ENCODE data around the gene SLC25A47.
"Not testable (repeated sequence)": the region's sequence is repeated elsewhere in the genome, so short reads cannot be mapped to it uniquely, and the experiment has no call there.

The SLC25A47 gene

DNA sequence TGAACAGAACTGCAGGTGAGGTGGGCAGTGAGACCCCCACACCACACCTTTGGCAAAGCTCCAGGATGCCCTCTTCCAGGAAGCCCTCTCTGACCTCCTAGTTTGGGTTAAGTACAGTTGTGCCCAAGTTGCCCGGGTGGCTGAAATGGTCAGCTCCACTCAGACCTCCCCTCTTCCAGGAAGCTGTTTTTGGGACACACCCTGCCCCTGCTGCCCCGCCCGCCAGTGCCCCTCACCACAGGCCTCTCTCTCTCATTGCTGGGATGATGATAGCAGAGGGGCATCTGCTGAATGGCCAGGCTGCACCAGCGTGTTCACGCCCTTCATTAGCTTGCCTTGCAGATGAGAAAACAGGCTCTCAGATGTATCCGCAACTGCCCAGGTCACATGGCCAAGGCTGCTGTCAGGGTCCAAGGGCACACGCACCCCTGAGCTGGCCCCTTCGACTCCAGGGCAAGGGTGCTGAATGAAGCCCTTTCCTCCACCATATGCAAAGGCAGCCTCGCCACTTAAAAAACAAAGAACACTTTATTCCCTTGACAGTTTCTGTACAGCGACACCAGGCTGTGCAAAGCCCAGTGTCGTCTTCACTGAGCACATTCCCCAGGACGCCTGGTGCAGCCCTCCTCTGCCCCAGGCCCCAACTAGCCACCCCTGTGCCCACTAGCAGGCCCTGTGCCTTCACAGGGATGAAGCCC, 32.4 kb upstream of the SLC25A47 start:
- no peak for DNase-seq (ENCODE audit: low spot score)

DNA sequence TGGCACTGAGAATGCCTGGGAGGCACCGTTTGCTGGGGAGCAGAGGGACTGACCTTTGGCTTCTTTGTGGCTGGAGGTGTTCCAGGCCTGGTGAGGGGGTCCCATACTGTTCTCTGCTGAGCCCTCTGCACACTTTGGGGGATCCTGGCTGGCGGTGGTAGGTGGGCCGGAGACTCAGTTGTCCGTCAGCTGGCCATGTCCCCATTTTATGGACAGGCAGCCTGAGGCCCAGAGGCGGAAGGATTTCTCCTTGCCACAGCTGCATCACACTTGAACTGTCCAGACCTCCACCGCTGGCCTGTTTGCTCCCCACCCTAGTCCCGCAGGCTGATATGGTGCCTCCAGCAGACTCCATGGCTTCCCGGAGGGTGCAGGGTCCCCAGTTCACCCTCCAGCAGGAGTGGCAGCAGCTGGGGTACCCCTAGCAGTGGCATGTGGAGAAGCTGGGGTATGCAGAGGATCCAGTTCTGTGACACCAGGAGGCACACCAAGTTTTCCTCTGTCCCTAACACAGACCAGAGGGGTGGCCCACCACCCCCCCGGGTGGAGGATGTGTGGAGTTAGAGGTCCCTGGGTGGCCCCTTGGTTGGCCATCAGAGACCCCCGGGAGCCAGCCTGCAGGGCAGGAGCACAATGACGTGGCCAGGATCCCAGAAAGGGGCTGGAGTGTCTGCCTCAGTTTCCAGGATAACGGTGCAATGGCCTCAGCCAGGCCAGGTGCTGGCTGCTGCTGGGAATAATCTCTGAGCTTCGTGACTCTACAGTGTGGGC, 31.6 kb upstream of the SLC25A47 start:
- no peak for DNase-seq (ENCODE audit: low spot score)

GRCh38 chr14:100292301-100292775, 30.8 kb upstream of the SLC25A47 start:
- no peak for DNase-seq (ENCODE audit: low spot score)

DNA sequence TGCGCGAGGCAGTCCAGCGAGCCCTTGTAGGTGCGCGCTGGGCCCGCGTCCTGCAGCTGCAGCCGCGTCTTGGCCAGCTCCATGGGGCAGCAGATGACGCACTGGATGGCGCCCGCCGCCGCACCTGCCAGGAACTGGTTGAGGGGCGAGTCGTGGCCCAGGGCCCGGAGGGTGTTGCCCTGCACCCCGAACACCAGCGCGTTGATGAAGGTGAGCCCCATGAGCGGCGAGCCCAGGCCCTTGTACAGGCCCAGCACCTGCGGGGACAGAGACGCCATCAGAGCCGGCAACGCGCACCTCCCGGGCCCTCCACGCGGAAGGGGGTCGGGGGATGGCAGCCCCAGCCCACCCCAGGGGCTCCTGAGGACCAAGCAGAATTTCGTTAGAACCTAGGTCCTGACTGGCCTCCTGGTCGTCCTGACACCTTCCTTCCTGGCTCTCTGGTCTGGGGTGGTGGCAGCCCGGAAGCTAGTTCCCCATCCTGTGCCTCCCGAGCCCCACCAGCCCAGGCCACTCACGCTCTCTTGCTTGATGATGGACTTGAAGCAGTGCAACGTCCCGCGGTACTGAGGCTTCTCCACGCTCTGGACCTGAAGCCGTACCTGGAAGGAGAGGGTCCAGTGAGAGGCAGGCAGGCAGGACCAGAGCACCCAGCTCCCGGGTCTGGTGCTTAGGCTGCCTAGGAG, 30.2 kb upstream of the SLC25A47 start:
- no peak for DNase-seq (ENCODE audit: low spot score)

DNA sequence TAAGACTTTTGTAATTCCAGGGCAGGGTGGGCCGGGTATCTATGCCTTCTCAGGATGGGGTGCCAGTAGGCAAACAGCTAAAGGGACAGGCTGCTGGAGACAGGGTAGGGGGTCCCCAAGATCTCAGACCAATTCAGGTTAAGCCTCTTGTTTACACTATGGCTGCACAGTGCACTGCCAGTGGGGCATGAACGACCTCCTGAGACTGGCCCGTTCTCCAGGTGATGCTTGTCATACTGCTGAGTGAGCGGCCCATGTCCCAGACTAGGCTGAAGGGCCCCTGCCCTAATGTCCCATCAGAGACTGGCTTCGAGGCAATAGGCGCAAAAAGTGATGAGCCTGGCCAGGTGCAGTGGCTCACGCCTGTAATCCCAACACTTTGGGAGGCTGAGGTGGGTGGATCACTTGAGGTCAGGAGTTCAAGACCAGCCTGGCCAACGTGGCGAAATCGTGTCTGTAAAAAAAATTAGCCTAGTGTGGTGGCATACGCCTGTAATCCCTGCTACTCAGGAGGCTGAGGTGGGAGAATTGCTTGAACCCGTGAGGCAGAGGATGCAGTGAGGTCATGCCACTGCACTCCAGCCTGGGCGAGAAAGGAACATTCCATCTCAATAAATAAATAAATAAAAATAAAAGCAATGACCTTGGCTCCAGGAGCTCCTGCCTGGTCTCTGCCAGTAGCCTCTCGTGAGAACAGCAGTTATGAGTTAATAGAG, 29.5 kb upstream of the SLC25A47 start:
- no peak for DNase-seq (ENCODE audit: low spot score)

DNA sequence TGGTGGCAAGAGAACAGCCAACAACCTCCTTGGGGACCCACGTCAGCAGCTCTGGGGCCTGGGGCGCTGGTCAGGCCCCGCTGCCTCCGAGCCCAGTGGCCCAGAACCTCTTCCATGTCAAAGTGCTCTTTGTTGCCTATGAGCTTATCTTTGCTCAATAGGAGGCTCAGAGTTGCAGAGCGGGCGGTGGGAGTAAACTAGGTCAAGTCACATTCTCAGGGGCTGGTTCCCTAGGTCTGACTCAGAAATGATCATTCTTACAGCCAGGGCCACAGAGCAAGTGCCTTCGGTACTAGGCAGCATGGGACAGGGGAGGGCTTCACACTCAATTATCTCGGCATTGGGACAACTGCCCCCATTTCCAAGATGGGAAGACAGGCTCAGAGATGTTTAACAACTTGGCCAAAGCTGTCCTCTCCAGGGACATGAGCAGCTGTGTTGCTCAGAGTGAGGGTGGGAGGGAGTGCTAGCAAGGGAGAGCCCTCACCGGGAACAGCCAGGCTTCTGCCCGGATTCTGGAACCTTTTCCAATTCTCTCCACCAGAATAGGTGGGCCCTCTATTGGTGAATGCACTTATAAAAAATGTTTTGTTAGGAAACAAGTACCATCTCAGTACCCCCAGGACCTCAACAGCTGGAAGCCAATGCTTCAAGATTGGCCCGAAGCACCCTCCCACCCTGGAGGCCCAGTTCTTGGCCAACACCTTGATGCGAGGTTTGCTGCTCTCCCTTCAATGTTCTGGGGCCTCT, 28.8 kb upstream of the SLC25A47 start:
- no peak for DNase-seq (ENCODE audit: low spot score)

DNA sequence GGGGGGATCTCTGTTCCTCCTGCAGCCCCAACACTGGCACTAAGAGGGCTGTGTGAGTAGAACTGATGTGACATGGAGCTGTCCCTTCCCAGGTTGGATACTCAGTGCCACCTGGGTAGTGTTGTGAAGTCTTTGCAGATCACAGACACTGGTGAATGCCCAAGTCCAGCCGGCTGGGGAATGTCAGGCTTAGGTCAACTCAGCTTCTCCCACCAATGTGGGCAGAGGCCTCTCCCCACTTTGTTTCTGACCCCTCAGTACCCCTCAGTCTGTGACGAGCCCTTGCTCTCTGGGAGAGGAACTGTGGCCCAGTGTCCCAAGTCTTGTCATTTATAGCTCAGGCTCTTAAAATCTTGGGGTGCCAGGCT, 28.2 kb upstream of the SLC25A47 start:
- no peak for DNase-seq (ENCODE audit: low spot score)

GRCh38 chr14:100295376-100296105, 27.6 kb upstream of the SLC25A47 start:
- DNase-seq (ENCODE audit: low spot score) = no peak

GRCh38 chr14:100296106-100296651, 27.0 kb upstream of the SLC25A47 start:
- DNase-seq (ENCODE audit: low spot score) = no peak

- DNase-seq (ENCODE audit: low spot score) = not testable (repeated sequence)
Measured at GRCh38 chr14:100296729-100297128, 26.4 kb upstream of the SLC25A47 start.

- DNase-seq (ENCODE audit: low spot score) = no peak
Measured at GRCh38 chr14:100297320-100298300, 25.5 kb upstream of the SLC25A47 start.

DNA sequence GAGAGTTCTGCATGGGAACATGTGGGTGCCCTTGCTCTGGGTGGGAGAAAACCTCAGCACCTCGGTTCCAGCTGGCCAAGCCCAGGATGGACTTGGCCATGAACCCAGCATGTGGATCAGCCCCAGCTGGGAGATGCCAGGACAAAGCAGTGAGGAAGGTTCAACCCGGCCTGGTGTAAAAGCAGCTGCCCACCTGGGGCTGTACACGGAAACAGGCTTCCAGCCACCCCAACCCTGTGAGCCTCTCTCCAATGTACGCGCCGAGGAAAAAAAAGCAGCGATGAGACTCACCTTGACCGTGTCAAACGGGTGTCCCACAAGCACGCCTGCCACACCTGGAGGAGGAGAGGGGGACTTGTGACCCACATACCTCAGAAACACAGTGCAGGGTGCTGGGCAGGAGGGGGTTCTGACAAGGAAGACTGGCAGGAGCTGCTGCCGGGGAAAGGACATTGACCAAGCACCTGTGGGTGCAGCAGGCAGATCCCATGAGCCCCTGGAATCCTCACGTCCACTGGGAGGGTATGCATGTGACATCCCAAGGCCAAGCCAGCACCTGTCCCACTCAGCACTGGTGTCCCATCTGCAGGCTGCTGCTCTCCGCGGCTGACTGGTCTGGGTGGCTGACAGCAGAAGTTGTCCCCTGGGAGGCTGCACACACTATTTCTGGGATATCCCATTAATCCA, 24.4 kb upstream of the SLC25A47 start:
- DNase-seq (ENCODE audit: low spot score) = no peak

DNA sequence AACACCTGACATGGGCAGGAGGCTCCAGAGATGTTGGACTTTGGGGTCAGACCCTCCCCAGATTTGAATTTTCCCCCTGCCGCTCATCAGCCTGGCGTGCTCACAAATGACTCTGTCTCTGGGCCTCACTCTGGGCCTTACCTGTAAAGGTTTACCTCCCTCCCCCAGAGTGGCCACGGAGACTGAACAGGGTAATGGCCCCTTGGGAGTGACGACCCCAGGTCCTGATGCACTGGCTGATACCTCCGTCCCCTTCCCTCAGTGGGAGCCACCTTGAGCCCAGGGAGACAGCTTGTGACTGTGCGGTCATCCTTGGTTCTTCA, 23.9 kb upstream of the SLC25A47 start:
- DNase-seq (ENCODE audit: low spot score) = no peak

DNA sequence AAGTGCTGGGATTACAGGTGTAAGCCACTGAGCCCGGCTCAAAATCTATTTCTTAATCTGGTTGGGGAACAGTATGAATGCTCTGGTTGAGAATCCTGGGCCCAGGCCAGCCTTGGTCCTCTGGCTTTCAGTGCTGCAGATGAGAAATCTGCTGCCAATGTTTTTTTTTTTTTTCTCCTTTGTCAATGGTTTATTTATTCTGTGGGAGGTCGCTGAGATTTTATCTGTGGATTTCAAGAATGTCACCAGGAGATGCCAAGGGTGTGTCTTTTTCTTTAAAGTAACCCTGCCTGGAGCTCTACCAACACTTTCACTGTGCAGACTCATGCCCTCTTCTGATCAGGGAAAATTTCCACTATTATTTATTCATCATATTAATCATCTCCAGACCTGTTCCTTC, 20.5 kb upstream of the SLC25A47 start:
- no peak for DNase-seq (ENCODE audit: low spot score)

GRCh38 chr14:100303179-100303578, 20.0 kb upstream of the SLC25A47 start:
- DNase-seq (ENCODE audit: low spot score) = no peak

GRCh38 chr14:100303925-100304324, 19.2 kb upstream of the SLC25A47 start:
- DNase-seq (ENCODE audit: low spot score) = no peak

- DNase-seq (ENCODE audit: low spot score) = no peak
Measured at GRCh38 chr14:100304825-100305323, 18.3 kb upstream of the SLC25A47 start.

DNA sequence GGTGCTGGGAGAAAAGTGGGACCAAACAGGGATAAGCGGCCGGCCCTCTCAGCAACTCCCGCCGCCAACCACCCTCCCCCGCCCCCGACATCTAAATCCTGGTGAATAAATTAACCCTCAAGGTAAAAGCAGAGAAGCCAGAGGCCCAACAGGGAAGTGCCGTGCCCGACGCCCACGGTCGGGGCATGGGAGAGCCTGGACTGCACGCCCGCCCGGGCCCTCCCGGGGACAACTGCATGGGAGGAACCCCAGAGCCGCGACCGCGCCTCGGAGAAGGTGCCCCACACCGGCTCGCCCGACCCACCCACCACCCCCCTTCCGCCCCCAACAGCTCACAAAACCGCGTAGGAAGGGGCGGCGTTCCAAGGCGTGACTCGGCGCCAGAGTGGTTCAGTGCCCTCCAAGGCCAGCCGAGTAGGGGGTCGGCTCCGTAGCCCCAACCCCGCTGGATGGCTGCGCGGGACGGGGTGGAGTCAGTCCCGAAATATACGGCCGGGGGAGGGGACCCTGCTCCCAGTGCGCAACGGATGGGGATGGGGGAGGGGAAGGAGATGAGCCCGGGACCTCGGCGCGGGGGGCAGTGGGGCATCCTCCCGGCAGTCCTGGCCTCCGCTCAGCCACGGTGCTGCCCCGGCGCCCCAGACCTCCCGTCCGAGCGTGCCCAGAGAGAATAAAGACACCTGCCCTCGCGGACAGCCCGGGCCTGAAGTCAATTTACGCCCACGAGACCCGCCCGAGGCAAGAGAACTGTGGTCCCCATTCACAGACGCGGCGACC, 17.6 kb upstream of the SLC25A47 start:
- DNase-seq (ENCODE audit: low spot score) = no peak
